SK-N-SH (cell line): ENCODE data around the gene KLRC3. TPM values are rescaled to one million over a fixed set of nuclear protein-coding genes. Genes with fewer than 3 reads are reported as not detected.
"Not testable (repeated sequence)": the region's sequence is repeated elsewhere in the genome, so short reads cannot be mapped to it uniquely, and the experiment has no call there.

Experiments
- CTCF ChIA-PET: fragments of 300-600, 350-600 bp; formaldehyde crosslinking; extraction: SDS; loops from one replicate; lab custom pipeline; 2021; lab: Yijun Ruan, JAX
- POLR2A ChIA-PET: fragments of 350-600 bp; sonication (Branson Sonifier 250); formaldehyde crosslinking; extraction: SDS; loops from one replicate; lab custom pipeline; 2020; ENCODE audit warnings: antibody characterized with exemption, inconsistent platforms; lab: Yijun Ruan, JAX
- DNase-seq: peaks from one replicate; pipeline ENCODE4 v3.0.0; 2012
- H2AFZ ChIP-seq: fragments of 200-600 bp; sonication (generic); 2 replicates; pipeline ENCODE4 v1.8.1; 2016; ENCODE audit warnings: antibody characterized with exemption, mild to moderate bottlenecking, low read depth
- H3F3A ChIP-seq: fragments of 200-600 bp; sonication (generic); replicated peaks from 2 replicates; pipeline ENCODE3; 2016; ENCODE audit warnings: antibody characterized with exemption, mild to moderate bottlenecking; ENCODE audit not compliant: insufficient read depth
- H3K27ac ChIP-seq, 2 experiments: fragments of 200-500 bp in 1 of 2; fragments of 200-600 bp in 1 of 2; sonication (Bioruptor generic) in 1 of 2; sonication (generic), shearing (Covaris generic) in 1 of 2; 2 replicates each; pipeline versions ENCODE4 v1.5.1 to v1.6.1; 2014 to 2016; ENCODE audit warnings: low read depth in 2 of 2, inconsistent platforms in 1 of 2, low read length in 1 of 2, mild to moderate bottlenecking in 1 of 2, mixed read lengths in 1 of 2
- H3K27me3 ChIP-seq: fragments of 200-600 bp; sonication (generic), shearing (Covaris generic); 2 replicates; pipeline ENCODE4 v1.6.1; 2016; ENCODE audit warnings: mixed run types; ENCODE audit not compliant: insufficient read depth
- H3K36me3 ChIP-seq, 2 experiments: fragments of 200-500 bp in 1 of 2; fragments of 200-600 bp in 1 of 2; sonication (Bioruptor generic) in 1 of 2; sonication (generic) in 1 of 2; replicated peaks in 1 of 2; 2 replicates each; pipeline versions ENCODE3 to v1.5.1; 2014 to 2016; ENCODE audit warnings: low read length in 1 of 2, mild to moderate bottlenecking in 1 of 2; ENCODE audit not compliant: insufficient read depth in 2 of 2, control insufficient read depth in 1 of 2
- H3K4me1 ChIP-seq, 2 experiments: fragments of 200-500 bp in 1 of 2; fragments of 200-600 bp in 1 of 2; sonication (Bioruptor generic) in 1 of 2; sonication (generic), shearing (Covaris generic) in 1 of 2; 2 replicates each; pipeline versions ENCODE4 v1.5.1 to v1.6.1; 2014 to 2016; ENCODE audit warnings: low read depth in 1 of 2, low read length in 1 of 2, mixed run types in 1 of 2; ENCODE audit not compliant: insufficient read depth in 2 of 2, control insufficient read depth in 1 of 2
- H3K4me2 ChIP-seq: fragments of 200-600 bp; sonication (generic), shearing (Covaris generic); 2 replicates; pipeline ENCODE4 v1.6.1; 2017; ENCODE audit warnings: mixed run types
- H3K4me3 ChIP-seq, 2 experiments: fragments of 200-500 bp in 1 of 2; fragments of 200-600 bp in 1 of 2; sonication (Bioruptor generic) in 1 of 2; sonication (generic), shearing (Covaris generic) in 1 of 2; 2 replicates each; pipeline versions ENCODE4 v1.5.1 to v1.8.1; 2014 to 2016; ENCODE audit warnings: low read depth in 2 of 2, inconsistent platforms in 1 of 2, low read length in 1 of 2, mild to moderate bottlenecking in 1 of 2, mixed read lengths in 1 of 2, moderate library complexity in 1 of 2
- H3K79me2 ChIP-seq: fragments of 200-600 bp; sonication (generic); 2 replicates; pipeline ENCODE4 v1.8.1; 2017; ENCODE audit warnings: mild to moderate bottlenecking; ENCODE audit not compliant: insufficient read depth
- H3K9ac ChIP-seq: fragments of 200-600 bp; sonication (generic); 2 replicates; pipeline ENCODE4 v1.6.1; 2017; ENCODE audit warnings: mixed run types
- H3K9me2 ChIP-seq: fragments of 200-600 bp; sonication (generic); 2 replicates; pipeline ENCODE4 v1.6.1; 2017; ENCODE audit warnings: mixed run types
- H3K9me3 ChIP-seq: fragments of 200-600 bp; sonication (generic); 2 replicates; pipeline ENCODE4 v1.6.1; 2017; ENCODE audit warnings: mixed run types, mild to moderate bottlenecking, moderate library complexity
- H4K20me1 ChIP-seq: fragments of 200-600 bp; sonication (generic); 2 replicates; pipeline ENCODE4 v1.6.1; 2017; ENCODE audit warnings: mild to moderate bottlenecking, mixed run types; ENCODE audit not compliant: insufficient read depth
- EP300 ChIP-seq, 2 experiments: IDR thresholded peaks; 2 replicates each; pipeline versions ENCODE4 v1.4.0 to v1.6.1; 2012; ENCODE audit warnings: borderline replicate concordance in 1 of 2, low read depth in 1 of 2, low read length in 1 of 2
- FOXJ3 ChIP-seq: sonication (generic); formaldehyde crosslinking; IDR thresholded peaks from 2 replicates; pipeline ENCODE4 v1.5.1; 2020; ENCODE audit warnings: mild to moderate bottlenecking, missing genetic modification reagents
- FOXM1 ChIP-seq: IDR thresholded peaks from 2 replicates; pipeline ENCODE4 v1.4.0; 2012; ENCODE audit warnings: low read depth, mild to moderate bottlenecking
- GABPA ChIP-seq: IDR thresholded peaks from 2 replicates; pipeline ENCODE4 v1.4.0; 2012; ENCODE audit warnings: low read depth, mild to moderate bottlenecking
- IRF3 ChIP-seq: fragments of 150-350 bp; IDR thresholded peaks from 2 replicates; pipeline ENCODE4 v1.6.1; 2016; ENCODE audit warnings: mild to moderate bottlenecking, low read depth, low read length
- MEF2A ChIP-seq: IDR thresholded peaks from 2 replicates; pipeline ENCODE4 v1.4.0; 2012; ENCODE audit warnings: low read depth, borderline replicate concordance
- NRF1 ChIP-seq: IDR thresholded peaks from 2 replicates; pipeline ENCODE4 v1.6.1; 2012; ENCODE audit warnings: low read depth, mild to moderate bottlenecking, low read length
- PBX3 ChIP-seq: IDR thresholded peaks from 2 replicates; pipeline ENCODE4; 2012
- RAD21 ChIP-seq: IDR thresholded peaks from 2 replicates; pipeline ENCODE4 v1.6.1; 2012; ENCODE audit warnings: mild to moderate bottlenecking, low read length
- REST ChIP-seq: IDR thresholded peaks from 2 replicates; pipeline ENCODE4 v1.6.1; 2012; ENCODE audit warnings: mild to moderate bottlenecking, low read depth, low read length, moderate library complexity
- RXRA ChIP-seq: IDR thresholded peaks from 2 replicates; pipeline ENCODE4 v1.4.0; 2012; ENCODE audit warnings: low read depth, mild to moderate bottlenecking, borderline replicate concordance
- SMC3 ChIP-seq: IDR thresholded peaks from 2 replicates; pipeline ENCODE4 v1.6.1; 2012; ENCODE audit warnings: low read depth, low read length, improper control_type of control experiment
- ZBTB33 ChIP-seq: IDR thresholded peaks from 2 replicates; pipeline ENCODE4 v1.4.0; 2012; ENCODE audit warnings: low read depth, borderline replicate concordance
- WGBS: methylation state at CpG from one replicate; pipeline ENCODE4 v1.1.6; 2017; ENCODE audit warnings: low lambda C conversion rate; 5-methylcytosine and 5-hydroxymethylcytosine counted together
- polyA plus RNA-seq, 3 experiments: library from polyadenylated mRNA; depleted of rRNA; stranded (reverse); fragments of >200 nt; gene quantifications; 2 replicates each; pipeline ENCODE4 v1.2.3, GENCODE V29; 2012

Gene KLRC3
- polyA plus RNA-seq, 1 of the 3 experiments (the other 2 are of a cell fraction) = not detected

GRCh38 chr12:10397296-10397695 is 23.1 kb downstream of the KLRC3 start:
- Histone ChIP-seq H3K4me1 (no peaks in the 10 kb centered on the region), H3K36me3 (no peaks in the 10 kb centered on the region), H3K27me3 (peaks cover 4% of the 10 kb centered on the region; the same call in 1 of the 2 replicates), H4K20me1 (no peaks in the 10 kb centered on the region), H3K9ac (no peak overlapping the region), H3K27ac (no peak overlapping the region), H3K4me3 (no peak overlapping the region), H3K9me3 (no peaks in the 10 kb centered on the region), H3K4me2 (no peak overlapping the region), H3K79me2 (no peaks in the 10 kb centered on the region), H3K9me2 (no peaks in the 10 kb centered on the region), H2AFZ (no peak overlapping the region), H3F3A (no peaks in the 10 kb centered on the region)
- WGBS = 0% methylated on average over 2 of the region's 2 CpGs
- no peak for TF ChIP-seq IRF3
- TF ChIP-seq SMC3 = no peak
- no peak for TF ChIP-seq RAD21
- TF ChIP-seq FOXJ3 (CRISPR knock-in tag) = no peak
- TF ChIP-seq EP300 (IDR thresholded peaks at IDR 0.05; ENCODE audit: borderline replicate concordance in 1 of 2, low read depth in 1 of 2, low read length in 1 of 2) = no peak
- ChIA-PET CTCF (no interaction called here), POLR2A (no interaction called here)
- DNase-seq = no peak

GRCh38 chr12:10396176-10396575 is 24.2 kb downstream of the KLRC3 start:
- CTCF ChIA-PET, H3K4me2 ChIP-seq, H3K9me3 ChIP-seq, H3K9ac ChIP-seq, H3K4me3 ChIP-seq, DNase-seq, H3K4me1 ChIP-seq, H4K20me1 ChIP-seq, H2AFZ ChIP-seq, H3F3A ChIP-seq, H3K36me3 ChIP-seq, H3K27me3 ChIP-seq, H3K79me2 ChIP-seq, POLR2A ChIA-PET, H3K9me2 ChIP-seq, H3K27ac ChIP-seq: not testable (repeated sequence)
- 24% methylated on average over 15 of the region's 15 CpGs for WGBS

- POLR2A ChIA-PET = no interaction called here
- no peaks in the 10 kb centered on the region for H3K4me1 ChIP-seq
- CTCF ChIA-PET = interaction anchor here (0.6 kb wide), 1 partner anchor 9 kb away, joined by 3 read pairs; no protein-coding TSS in a partner anchor
- no peaks in the 10 kb centered on the region for H3K79me2 ChIP-seq
- H3K4me3 ChIP-seq = no peak overlapping the region
- H3K36me3 ChIP-seq = no peaks in the 10 kb centered on the region
- H3K9ac ChIP-seq = no peak overlapping the region
- peaks cover 4% of the 10 kb centered on the region; the same call in 1 of the 2 replicates for H3K27me3 ChIP-seq
- H3F3A ChIP-seq = no peaks in the 10 kb centered on the region
- H3K9me2 ChIP-seq = no peaks in the 10 kb centered on the region
- TF ChIP-seq REST = no peak
- TF ChIP-seq PBX3 = no peak
- no peak for TF ChIP-seq ZBTB33
- TF ChIP-seq MEF2A = no peak
- TF ChIP-seq SMC3 = no peak
- no peak for TF ChIP-seq GABPA
- TF ChIP-seq RXRA = no peak
- no peak for TF ChIP-seq NRF1
- TF ChIP-seq FOXM1 = no peak
- no peak for DNase-seq
- no peak overlapping the region for H3K27ac ChIP-seq
- no peak overlapping the region for H3K4me2 ChIP-seq
- 2% methylated on average over 6 of the region's 6 CpGs for WGBS
- H4K20me1 ChIP-seq = no peaks in the 10 kb centered on the region
- H3K9me3 ChIP-seq = no peaks in the 10 kb centered on the region
- H2AFZ ChIP-seq = no peak overlapping the region
These were observed 24.9 kb downstream of the KLRC3 start for GRCh38 chr12:10395390-10395998.
